Measurements from ENCODE around the gene KLK10. TPM values are rescaled to one million over a fixed set of nuclear protein-coding genes. Genes with fewer than 3 reads are reported as not detected.
A peak's percentile ranks its signal among the peaks of the same experiment; 100 is the strongest.
"Not testable (repeated sequence)": the region's sequence is repeated elsewhere in the genome, so short reads cannot be mapped to it uniquely, and the experiment has no call there.

Gene KLK10
- total and polyA plus RNA-seq, 4 donors: 0.08 TPM; not detected in 3

- 29 to 34% methylated on average over 16 of the region's 16 CpGs for WGBS, 2 donors
- ATAC-seq (ENCODE audit: low FRiP score): no peak
- no peak overlapping the region for H3K27ac ChIP-seq (ENCODE audit: low read depth in 1 of 2, low read length in 2 of 2)
- DNase-seq: no peak
- H3K36me3 ChIP-seq (ENCODE audit: control insufficient read depth in 1 of 2, insufficient read depth in 2 of 2, low read length in 1 of 2): no peaks in the 10 kb centered on the region
- H3K4me1 ChIP-seq (ENCODE audit: control insufficient read depth in 1 of 2, insufficient read depth in 2 of 2, low read length in 2 of 2): no peaks in the 10 kb centered on the region
- H3K27me3 ChIP-seq (ENCODE audit: control insufficient read depth in 1 of 2, insufficient read depth in 2 of 2, low read length in 1 of 2): peaks cover 0 to 2% of the 10 kb centered on the region in 2 donors
- no peak overlapping the region for H3K4me3 ChIP-seq (ENCODE audit: low read length in 2 of 2)
- intact Hi-C loops (cut with DNase I): no loop called here
- no peaks in the 10 kb centered on the region for H3K9me3 ChIP-seq (ENCODE audit: control insufficient read depth, low read length)
Observed at GRCh38 chr19:51000981-51001380, 18.5 kb downstream of the KLK10 start.

GRCh38 chr19:51000426-51000825 lies 19.1 kb downstream of the KLK10 start:
- Histone ChIP-seq H3K27ac (ENCODE audit: low read depth in 1 of 2, low read length in 2 of 2) (no peak overlapping the region), H3K27me3 (ENCODE audit: control insufficient read depth in 1 of 2, insufficient read depth in 2 of 2, low read length in 1 of 2) (peaks cover 0 to 2% of the 10 kb centered on the region in 2 donors)
- DNase-seq: peak in 1 of 2 donors; percentile 50

GRCh38 chr19:50998686-50999085 lies 20.8 kb downstream of the KLK10 start:
- Histone ChIP-seq H3K27ac (ENCODE audit: low read depth in 1 of 2, low read length in 2 of 2) (no peak overlapping the region), H3K4me3 (ENCODE audit: low read length in 2 of 2) (no peak overlapping the region), H3K4me1 (ENCODE audit: control insufficient read depth in 1 of 2, insufficient read depth in 2 of 2, low read length in 2 of 2) (no peaks in the 10 kb centered on the region), H3K9me3 (ENCODE audit: control insufficient read depth, low read length) (no peaks in the 10 kb centered on the region), H3K36me3 (ENCODE audit: control insufficient read depth in 1 of 2, insufficient read depth in 2 of 2, low read length in 1 of 2) (no peaks in the 10 kb centered on the region), H3K27me3 (ENCODE audit: control insufficient read depth in 1 of 2, insufficient read depth in 2 of 2, low read length in 1 of 2) (peaks cover 0 to 2% of the 10 kb centered on the region in 2 donors)
- ATAC-seq (ENCODE audit: low FRiP score): no peak
- peak in 1 of 2 donors; percentile 21 for DNase-seq
- intact Hi-C loops (cut with DNase I): no loop called here
- WGBS, 2 donors: 80 to 83% methylated on average over 4 of the region's 4 CpGs

More at GRCh38 chr19:51000426-51000825, 19.1 kb downstream of the KLK10 start:
- Histone ChIP-seq H3K4me1 (ENCODE audit: control insufficient read depth in 1 of 2, insufficient read depth in 2 of 2, low read length in 2 of 2) (no peaks in the 10 kb centered on the region), H3K9me3 (ENCODE audit: control insufficient read depth, low read length) (no peaks in the 10 kb centered on the region), H3K4me3 (ENCODE audit: low read length in 2 of 2) (no peak overlapping the region), H3K36me3 (ENCODE audit: control insufficient read depth in 1 of 2, insufficient read depth in 2 of 2, low read length in 1 of 2) (no peaks in the 10 kb centered on the region)
- intact Hi-C loops (cut with DNase I): no loop called here
- no peak for ATAC-seq (ENCODE audit: low FRiP score)
- WGBS, 2 donors: 86% methylated on average over 10 of the region's 10 CpGs

GRCh38 chr19:50998061-50998460 lies 21.4 kb downstream of the KLK10 start:
- intact Hi-C loops (cut with DNase I): no loop called here
- peaks cover 0 to 2% of the 10 kb centered on the region in 2 donors for H3K27me3 ChIP-seq (ENCODE audit: control insufficient read depth in 1 of 2, insufficient read depth in 2 of 2, low read length in 1 of 2)
- ATAC-seq (ENCODE audit: low FRiP score) (no peak), DNase-seq (no peak)
- H3K9me3 ChIP-seq (ENCODE audit: control insufficient read depth, low read length): no peaks in the 10 kb centered on the region
- no peaks in the 10 kb centered on the region for H3K36me3 ChIP-seq (ENCODE audit: control insufficient read depth in 1 of 2, insufficient read depth in 2 of 2, low read length in 1 of 2)
- no peak overlapping the region for H3K27ac ChIP-seq (ENCODE audit: low read depth in 1 of 2, low read length in 2 of 2)
- H3K4me3 ChIP-seq (ENCODE audit: low read length in 2 of 2): no peak overlapping the region
- 65 to 74% methylated on average over 5 of the region's 5 CpGs for WGBS, 2 donors
- no peaks in the 10 kb centered on the region for H3K4me1 ChIP-seq (ENCODE audit: control insufficient read depth in 1 of 2, insufficient read depth in 2 of 2, low read length in 2 of 2)

GRCh38 chr19:50994129-50994528 lies 25.4 kb downstream of the KLK10 start:
- ATAC-seq (ENCODE audit: low FRiP score): no peak
- Histone ChIP-seq H3K27ac (ENCODE audit: low read depth in 1 of 2, low read length in 2 of 2) (no peak overlapping the region), H3K4me3 (ENCODE audit: low read length in 2 of 2) (no peak overlapping the region), H3K9me3 (ENCODE audit: control insufficient read depth, low read length) (no peaks in the 10 kb centered on the region), H3K4me1 (ENCODE audit: control insufficient read depth in 1 of 2, insufficient read depth in 2 of 2, low read length in 2 of 2) (no peaks in the 10 kb centered on the region), H3K36me3 (ENCODE audit: control insufficient read depth in 1 of 2, insufficient read depth in 2 of 2, low read length in 1 of 2) (no peaks in the 10 kb centered on the region), H3K27me3 (ENCODE audit: control insufficient read depth in 1 of 2, insufficient read depth in 2 of 2, low read length in 1 of 2) (no peaks in the 10 kb centered on the region)
- intact Hi-C loops (cut with DNase I): no loop called here
- 73 to 74% methylated on average over 2 of the region's 2 CpGs for WGBS, 2 donors
- no peak for DNase-seq

GRCh38 chr19:50992666-50993035 lies 26.9 kb downstream of the KLK10 start:
- H3K9me3 ChIP-seq (ENCODE audit: control insufficient read depth, low read length): no peaks in the 10 kb centered on the region
- 71 to 73% methylated on average over 2 of the region's 2 CpGs for WGBS, 2 donors
- no peaks in the 10 kb centered on the region for H3K27me3 ChIP-seq (ENCODE audit: control insufficient read depth in 1 of 2, insufficient read depth in 2 of 2, low read length in 1 of 2)
- intact Hi-C loops (cut with DNase I): no loop called here
- H3K4me3 ChIP-seq (ENCODE audit: low read length in 2 of 2): no peak overlapping the region
- no peaks in the 10 kb centered on the region for H3K4me1 ChIP-seq (ENCODE audit: control insufficient read depth in 1 of 2, insufficient read depth in 2 of 2, low read length in 2 of 2)
- DNase-seq (no peak), ATAC-seq (ENCODE audit: low FRiP score) (no peak)
- no peak overlapping the region for H3K27ac ChIP-seq (ENCODE audit: low read depth in 1 of 2, low read length in 2 of 2)
- no peaks in the 10 kb centered on the region for H3K36me3 ChIP-seq (ENCODE audit: control insufficient read depth in 1 of 2, insufficient read depth in 2 of 2, low read length in 1 of 2)

- intact Hi-C loops (cut with DNase I); DNase-seq; H3K9me3 ChIP-seq (ENCODE audit: control insufficient read depth, low read length); ATAC-seq (ENCODE audit: low FRiP score); H3K4me1 ChIP-seq (ENCODE audit: control insufficient read depth in 1 of 2, insufficient read depth in 2 of 2, low read length in 2 of 2); H3K27me3 ChIP-seq (ENCODE audit: control insufficient read depth in 1 of 2, insufficient read depth in 2 of 2, low read length in 1 of 2); H3K27ac ChIP-seq (ENCODE audit: low read depth in 1 of 2, low read length in 2 of 2); H3K36me3 ChIP-seq (ENCODE audit: control insufficient read depth in 1 of 2, insufficient read depth in 2 of 2, low read length in 1 of 2); H3K4me3 ChIP-seq (ENCODE audit: low read length in 2 of 2): not testable (repeated sequence)
- 82 to 84% methylated on average over 14 of the region's 14 CpGs for WGBS, 2 donors
Observed at GRCh38 chr19:50984416-50984815, 35.1 kb downstream of the KLK10 start.

GRCh38 chr19:50983625-50984292 lies 35.8 kb downstream of the KLK10 start, which contains the start of gene KLK7:
KLK7 (minus strand) TSS chr19:50983917; CDS start chr19:50982399, 1,518 bp downstream.
- intact Hi-C loops (cut with DNase I): no loop called here
- no peak for DNase-seq
- H3K36me3 ChIP-seq (ENCODE audit: control insufficient read depth in 1 of 2, insufficient read depth in 2 of 2, low read length in 1 of 2): no peaks in the 10 kb centered on the region
- no peak for ATAC-seq (ENCODE audit: low FRiP score)
- H3K27me3 ChIP-seq (ENCODE audit: control insufficient read depth in 1 of 2, insufficient read depth in 2 of 2, low read length in 1 of 2): no peaks in the 10 kb centered on the region
- 6 to 21% methylated on average over 27 to 28 of the region's 28 CpGs for WGBS, 2 donors
- H3K9me3 ChIP-seq (ENCODE audit: control insufficient read depth, low read length): no peaks in the 10 kb centered on the region
- no peak within 1 kb of the TSS for H3K27ac ChIP-seq (ENCODE audit: low read depth in 1 of 2, low read length in 2 of 2)
- no peak within 1 kb of the TSS for H3K4me3 ChIP-seq (ENCODE audit: low read length in 2 of 2)
- no peaks in the 10 kb centered on the region for H3K4me1 ChIP-seq (ENCODE audit: control insufficient read depth in 1 of 2, insufficient read depth in 2 of 2, low read length in 2 of 2)

GRCh38 chr19:50982186-50982585 lies 37.3 kb downstream of the KLK10 start:
- no peaks in the 10 kb centered on the region for H3K27me3 ChIP-seq (ENCODE audit: control insufficient read depth in 1 of 2, insufficient read depth in 2 of 2, low read length in 1 of 2)
- DNase-seq (no peak), ATAC-seq (ENCODE audit: low FRiP score) (no peak)

More at GRCh38 chr19:50982186-50982585, 37.3 kb downstream of the KLK10 start:
- Histone ChIP-seq H3K9me3 (ENCODE audit: control insufficient read depth, low read length) (no peaks in the 10 kb centered on the region), H3K4me1 (ENCODE audit: control insufficient read depth in 1 of 2, insufficient read depth in 2 of 2, low read length in 2 of 2) (no peaks in the 10 kb centered on the region), H3K27ac (ENCODE audit: low read depth in 1 of 2, low read length in 2 of 2) (no peak overlapping the region), H3K4me3 (ENCODE audit: low read length in 2 of 2) (no peak overlapping the region), H3K36me3 (ENCODE audit: control insufficient read depth in 1 of 2, insufficient read depth in 2 of 2, low read length in 1 of 2) (no peaks in the 10 kb centered on the region)
- WGBS, 2 donors: 60 to 65% methylated on average over 3 to 4 of the region's 4 CpGs
- intact Hi-C loops (cut with DNase I): no loop called here
